Calu3 (cell line): ENCODE measurements around the gene PABPN1. TPM values are rescaled to one million over a fixed set of nuclear protein-coding genes. Genes with fewer than 3 reads are reported as not detected.

Source experiments
- BruUV-seq: library from RNA; stranded (reverse); fragments of 400-500 nt; replicated peaks from 2 replicates; lab custom pipeline; 2021; lab: Mats Ljungman, UMichigan
- CTCF ChIA-PET: fragments of 300-600 bp; sonication (Branson Sonifier 250); formaldehyde crosslinking; loops from one replicate; lab custom pipeline; 2022; ENCODE audit warnings: antibody characterized with exemption; lab: Charles Lee
- DNase-seq: peaks from one replicate; pipeline ENCODE4 v3.0.0; 2022
- H3K27ac Mint-ChIP-seq: one replicate; pipeline ENCODE4 v1.8.0; 2022; ENCODE audit warnings: mixed read lengths; ENCODE audit not compliant: unreplicated experiment
- H3K27me3 Mint-ChIP-seq: one replicate; pipeline ENCODE4 v1.8.0; 2022; ENCODE audit warnings: mixed read lengths; ENCODE audit not compliant: unreplicated experiment
- H3K36me3 Mint-ChIP-seq: one replicate; pipeline ENCODE4 v1.8.0; 2022; ENCODE audit warnings: mild to moderate bottlenecking, moderate library complexity, mixed read lengths; ENCODE audit not compliant: insufficient read depth, unreplicated experiment
- H3K4me1 Mint-ChIP-seq: one replicate; pipeline ENCODE4 v1.8.0; 2022; ENCODE audit warnings: mild to moderate bottlenecking, low read depth, mixed read lengths; ENCODE audit not compliant: unreplicated experiment
- H3K4me3 Mint-ChIP-seq: one replicate; pipeline ENCODE4 v1.8.0; 2022; ENCODE audit warnings: mild to moderate bottlenecking, low read depth, moderate library complexity, mixed read lengths; ENCODE audit not compliant: unreplicated experiment
- H3K9me3 Mint-ChIP-seq: one replicate; pipeline ENCODE4 v1.8.0; 2022; ENCODE audit warnings: low read depth, mixed read lengths; ENCODE audit not compliant: unreplicated experiment
- CTCF ChIP-seq: fragments of 200-600 bp; IDR thresholded peaks from one replicate; pipeline ENCODE4 v1.8.0; 2022; ENCODE audit warnings: antibody characterized with exemption; ENCODE audit not compliant: unreplicated experiment
- intact Hi-C: fragments of 100-400 bp; cut with micrococcal nuclease; formaldehyde crosslinking; loops from one replicate; pipeline ENCODE4 v1.10.0; 2022; ENCODE audit not compliant: unreplicated experiment
- total RNA-seq: library from RNA; stranded (reverse); gene quantifications from 2 replicates; pipeline ENCODE4 v1.2.3, GENCODE V29; 2022

The PABPN1 gene
- total RNA-seq, 1 experiment from 2014 or later, result 181 TPM

GRCh38 chr14:23321572-23322547 lies 603 bp downstream of the PABPN1 start:
- no peaks in the 10 kb centered on the region for H3K9me3 Mint-ChIP-seq
- TF ChIP-seq CTCF, result no peak
- peak overlapping the region; percentile 92 for H3K4me3 Mint-ChIP-seq
- DNase-seq, result peak; percentile 36
- CTCF ChIA-PET, result interaction anchor here (0.6 to 2.7 kb wide), 6 partner anchors 15 to 250 kb away, joined by 3 to 12 read pairs (median 6); partner anchors contain the start of genes ACIN1 and BCL2L2
- no TSS peak for BruUV-seq
- peak overlapping the region; percentile 92 for H3K27ac Mint-ChIP-seq
- peaks cover 11% of the 10 kb centered on the region for H3K4me1 Mint-ChIP-seq
- peaks cover 70% of the 10 kb centered on the region for H3K36me3 Mint-ChIP-seq
- intact Hi-C loops, result loop anchor here (10.0 kb wide), 1 partner anchor 233 kb away; the partner anchor contains the start of genes THTPA and ZFHX2
- H3K27me3 Mint-ChIP-seq, result no peaks in the 10 kb centered on the region

GRCh38 chr14:23322568-23323517 lies 1.6 kb downstream of the PABPN1 start:
- H3K4me3 Mint-ChIP-seq, result peak overlapping the region; percentile 92
- H3K9me3 Mint-ChIP-seq, result no peaks in the 10 kb centered on the region
- intact Hi-C loops, result loop anchor here (10.0 kb wide), 1 partner anchor 232 kb away; the partner anchor contains the start of genes THTPA and ZFHX2
- CTCF ChIA-PET, result interaction anchor here (2.2 to 2.7 kb wide), 2 partner anchors 16 to 22 kb away, joined by 8 to 12 read pairs; partner anchors contain the start of gene BCL2L2
- no peaks in the 10 kb centered on the region for H3K27me3 Mint-ChIP-seq
- TF ChIP-seq CTCF, result no peak
- peaks cover 76% of the 10 kb centered on the region for H3K36me3 Mint-ChIP-seq
- no peak for DNase-seq
- peak overlapping the region; percentile 92 for H3K27ac Mint-ChIP-seq
- BruUV-seq, result TSS peak; percentile 40
- peaks cover 11% of the 10 kb centered on the region for H3K4me1 Mint-ChIP-seq

GRCh38 chr14:23323838-23324454 lies 2.7 kb downstream of the PABPN1 start:
- Mint-ChIP-seq H3K4me1 (peaks cover 19% of the 10 kb centered on the region), H3K4me3 (no peak overlapping the region), H3K27ac (no peak overlapping the region), H3K36me3 (peaks cover 76% of the 10 kb centered on the region), H3K9me3 (no peaks in the 10 kb centered on the region), H3K27me3 (no peaks in the 10 kb centered on the region)
- CTCF ChIA-PET, result no interaction called here
- TF ChIP-seq CTCF, result no peak
- no peak for DNase-seq
- intact Hi-C loops, result loop anchor here (10.0 kb wide), 1 partner anchor 231 kb away; the partner anchor contains the start of genes THTPA and ZFHX2
- no TSS peak for BruUV-seq
